ENCODE measurements around the gene FARSB. TPM values are rescaled to one million over a fixed set of nuclear protein-coding genes. Genes with fewer than 3 reads are reported as not detected.
"Not testable (repeated sequence)": the region's sequence is repeated elsewhere in the genome, so short reads cannot be mapped to it uniquely, and the experiment has no call there.

The FARSB gene
- total RNA-seq, 1 donor = 25.9 TPM

DNA sequence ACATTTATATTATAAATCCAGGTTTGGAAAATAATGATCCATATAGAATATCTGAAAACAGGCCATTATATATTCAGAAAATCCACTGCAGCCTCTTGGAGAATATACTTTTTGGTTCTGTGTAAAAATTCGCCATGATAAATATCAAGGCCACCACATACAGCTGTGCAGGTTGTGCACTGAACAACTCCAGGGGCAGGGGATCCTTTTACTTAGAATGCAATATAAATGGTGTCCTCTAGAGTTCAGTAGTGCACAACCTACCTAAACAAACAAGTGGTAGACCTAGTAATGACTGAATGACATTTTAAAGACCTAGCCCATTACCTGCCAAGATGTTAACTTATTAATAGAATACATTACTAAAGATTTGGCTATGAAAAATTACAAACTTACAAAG lies 37.9 kb upstream of the FARSB start:
- peak; percentile 36 for DNase-seq (ENCODE audit: low read depth)
- no peak overlapping the region for H3K4me3 ChIP-seq (ENCODE audit: low read depth, low read length)

GRCh38 chr2:222693413-222693812 lies 37.5 kb upstream of the FARSB start:
- DNase-seq (ENCODE audit: low read depth); H3K4me3 ChIP-seq (ENCODE audit: low read depth, low read length): not testable (repeated sequence)

More for the DNA sequence above, 37.9 kb upstream of the FARSB start:
- TF ChIP-seq CTCF (IDR thresholded peaks at IDR 0.05; ENCODE audit: insufficient read depth, low read depth, low read length) = peak; percentile 29

DNA sequence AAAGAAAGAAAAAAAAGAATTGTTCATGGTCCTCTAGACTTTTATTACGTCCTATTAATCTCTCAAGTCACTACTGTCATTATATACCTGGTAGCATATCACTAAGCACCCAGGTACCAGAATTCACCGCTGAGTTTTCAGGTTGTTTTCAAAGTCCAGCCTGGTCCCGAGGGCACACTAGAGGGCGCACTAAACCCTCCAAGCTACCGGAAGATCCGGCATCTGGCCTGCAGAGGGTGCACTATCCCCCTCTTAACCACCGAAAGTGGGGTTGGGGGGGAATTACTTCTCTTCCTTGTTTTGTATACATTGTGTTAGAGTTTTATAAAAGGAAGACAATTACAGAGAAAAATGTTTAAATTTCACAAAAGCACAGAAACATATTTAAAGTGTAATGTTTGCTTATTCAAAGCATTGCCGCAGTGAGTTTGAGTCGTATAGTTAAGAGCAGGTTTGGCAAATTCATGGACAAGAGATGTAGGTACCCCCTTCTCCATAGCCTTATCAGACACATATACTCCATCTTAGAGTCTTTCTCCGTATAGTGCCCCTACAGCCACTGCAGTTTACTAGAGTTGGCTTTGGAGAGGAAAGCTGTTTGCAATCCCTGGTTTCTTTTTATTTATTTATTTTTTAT lies 34.8 kb upstream of the FARSB start:
- peak; percentile 81 for DNase-seq (ENCODE audit: low read depth)
- peak; percentile 100 for TF ChIP-seq CTCF (IDR thresholded peaks at IDR 0.05; ENCODE audit: insufficient read depth, low read depth, low read length)
- no peak overlapping the region for H3K4me3 ChIP-seq (ENCODE audit: low read depth, low read length)

GRCh38 chr2:222689322-222689721 lies 33.4 kb upstream of the FARSB start:
- H3K4me3 ChIP-seq (ENCODE audit: low read depth, low read length) = no peak overlapping the region
- no peak for TF ChIP-seq CTCF (IDR thresholded peaks at IDR 0.05; ENCODE audit: insufficient read depth, low read depth, low read length)
- DNase-seq (ENCODE audit: low read depth) = no peak

GRCh38 chr2:222688917-222689316 lies 33.0 kb upstream of the FARSB start:
- H3K4me3 ChIP-seq (ENCODE audit: low read depth, low read length) = no peak overlapping the region
- peak; percentile 14 for DNase-seq (ENCODE audit: low read depth)
- no peak for TF ChIP-seq CTCF (IDR thresholded peaks at IDR 0.05; ENCODE audit: insufficient read depth, low read depth, low read length)

DNA sequence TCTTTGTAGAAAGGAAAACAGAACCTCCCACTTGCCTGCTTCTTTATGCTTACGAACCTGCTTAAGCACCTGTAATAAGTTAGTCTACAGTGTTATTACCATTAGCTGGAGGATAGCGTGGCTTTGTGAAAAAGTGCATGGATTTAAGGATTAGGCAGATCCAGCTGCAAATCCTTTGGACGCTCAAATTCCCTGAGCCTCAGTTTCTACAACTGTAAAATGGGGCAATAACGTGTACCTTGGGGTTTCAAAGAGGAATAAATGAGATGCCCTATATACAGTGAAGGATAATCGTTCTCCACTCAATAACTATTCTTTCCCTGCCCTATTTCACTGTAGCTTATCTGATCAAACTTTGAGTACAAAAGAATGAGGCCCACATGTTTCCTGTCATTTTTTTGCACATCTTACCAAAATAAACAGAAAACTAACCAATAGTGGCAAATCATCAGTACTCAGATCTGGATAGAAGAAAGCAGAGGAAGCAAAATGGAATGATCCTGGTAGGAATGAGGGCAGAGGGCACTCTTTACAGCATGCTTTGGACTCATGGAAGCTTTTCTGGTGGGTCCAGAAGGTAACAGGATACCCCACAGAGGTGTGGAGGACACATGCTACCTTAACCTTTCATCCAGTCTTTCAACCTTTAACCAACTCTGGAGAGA lies 30.3 kb upstream of the FARSB start:
- no peak for TF ChIP-seq CTCF (IDR thresholded peaks at IDR 0.05; ENCODE audit: insufficient read depth, low read depth, low read length)
- DNase-seq (ENCODE audit: low read depth) = no peak
- no peak overlapping the region for H3K4me3 ChIP-seq (ENCODE audit: low read depth, low read length)

GRCh38 chr2:222683805-222684204 lies 27.9 kb upstream of the FARSB start:
- no peak for DNase-seq (ENCODE audit: low read depth)
- no peak overlapping the region for H3K4me3 ChIP-seq (ENCODE audit: low read depth, low read length)
- TF ChIP-seq CTCF (IDR thresholded peaks at IDR 0.05; ENCODE audit: insufficient read depth, low read depth, low read length) = no peak
